Smooth muscle cell (in vitro differentiated cells): ENCODE data around the gene RAB30. TPM values are rescaled to one million over a fixed set of nuclear protein-coding genes. Genes with fewer than 3 reads are reported as not detected.

Source experiments
- DNase-seq: peaks from one replicate; lab custom pipeline; 2025; ENCODE audit not compliant: unreplicated experiment; lab: John Stamatoyannopoulos, UW
- H2AFZ ChIP-seq: fragments of 200-600 bp; sonication (generic); 2 replicates; pipeline ENCODE4 v1.6.0; 2016; ENCODE audit warnings: antibody characterized with exemption, low read depth, mild to moderate bottlenecking
- H3F3A ChIP-seq: fragments of 200-600 bp; sonication (generic); 2 replicates; pipeline ENCODE4 v1.6.0; 2017; ENCODE audit warnings: antibody characterized with exemption, low read depth
- H3K27ac ChIP-seq: fragments of 200-600 bp; sonication (generic); 2 replicates; pipeline ENCODE4 v1.5.1; 2016; ENCODE audit warnings: low read depth, mild to moderate bottlenecking
- H3K27me3 ChIP-seq: fragments of 200-600 bp; sonication (generic); 2 replicates; pipeline ENCODE4 v1.6.1; 2016; ENCODE audit warnings: low read depth, mild to moderate bottlenecking
- H3K36me3 ChIP-seq: fragments of 200-600 bp; sonication (generic); 2 replicates; pipeline ENCODE4 v1.5.1; 2016; ENCODE audit warnings: low read depth
- H3K4me1 ChIP-seq: fragments of 200-600 bp; sonication (generic); 2 replicates; pipeline ENCODE4 v1.5.1; 2016; ENCODE audit warnings: low read depth
- H3K4me2 ChIP-seq: fragments of 200-600 bp; sonication (generic); 2 replicates; pipeline ENCODE4 v1.6.0; 2016; ENCODE audit warnings: mild to moderate bottlenecking
- H3K4me3 ChIP-seq: fragments of 200-600 bp; sonication (generic); 2 replicates; pipeline ENCODE4 v1.5.1; 2016; ENCODE audit warnings: mild to moderate bottlenecking
- H3K79me2 ChIP-seq: fragments of 200-600 bp; sonication (generic); 2 replicates; pipeline ENCODE4 v1.6.0; 2016; ENCODE audit warnings: low read depth, mild to moderate bottlenecking
- H3K9ac ChIP-seq: fragments of 200-600 bp; sonication (generic); 2 replicates; pipeline ENCODE4 v1.6.0; 2016; ENCODE audit warnings: low read depth
- H3K9me3 ChIP-seq: fragments of 200-600 bp; sonication (generic); replicated peaks from 2 replicates; pipeline ENCODE4 v1.5.1; 2016; ENCODE audit warnings: low read depth
- H4K20me1 ChIP-seq: fragments of 200-600 bp; sonication (generic); 2 replicates; pipeline ENCODE4 v1.6.0; 2016; ENCODE audit warnings: low read depth
- CTCF ChIP-seq: fragments of 200-600 bp; sonication (generic); IDR thresholded peaks from 2 replicates; pipeline ENCODE4 v1.5.1; 2017; ENCODE audit warnings: borderline replicate concordance, mild to moderate bottlenecking, antibody characterized with exemption; ENCODE audit not compliant: insufficient read depth, poor library complexity, severe bottlenecking
- WGBS: methylation state at CpG from one replicate; pipeline ENCODE4 v1.1.7; 2016; ENCODE audit warnings: low lambda C conversion rate; 5-methylcytosine and 5-hydroxymethylcytosine counted together
- polyA plus RNA-seq: library from polyadenylated mRNA; unstranded; fragments of >200 nt; fragmentation: Nextera tagmentation; extraction: Ambion mirVana; gene quantifications from 2 replicates; pipeline ENCODE4 v1.2.1, GENCODE V29; 2016
- total RNA-seq: library from RNA; depleted of rRNA; stranded (reverse); fragments of >200 nt; gene quantifications from 2 replicates; pipeline ENCODE4 v1.2.3, GENCODE V29; 2014

RAB30 gene
- total and polyA plus RNA-seq, 2 experiments from 2014 or later: 11.2 to 19.6 TPM

- no peaks in the 10 kb centered on the region for H3F3A ChIP-seq
- H3K79me2 ChIP-seq: peaks cover 66% of the 10 kb centered on the region
- H4K20me1 ChIP-seq: peaks cover 73% of the 10 kb centered on the region
- 87% methylated on average over 17 of the region's 17 CpGs for WGBS
- no peak overlapping the region for H3K27ac ChIP-seq
- no peak for DNase-seq
- no peak overlapping the region for H2AFZ ChIP-seq
- H3K27me3 ChIP-seq: no peaks in the 10 kb centered on the region
- no peak overlapping the region for H3K9ac ChIP-seq
- no peak for TF ChIP-seq CTCF
- H3K9me3 ChIP-seq: no peaks in the 10 kb centered on the region
- no peaks in the 10 kb centered on the region for H3K36me3 ChIP-seq
- peaks cover 16% of the 10 kb centered on the region for H3K4me1 ChIP-seq
- no peak overlapping the region for H3K4me3 ChIP-seq
- H3K4me2 ChIP-seq: no peak overlapping the region
Observed at GRCh38 chr11:83020942-83021779, 50.5 kb downstream of the RAB30 start.

- no peak overlapping the region for H2AFZ ChIP-seq
- 91% methylated on average over 12 of the region's 12 CpGs for WGBS
- no peak for DNase-seq
Observed at GRCh38 chr11:83019888-83020579, 51.7 kb downstream of the RAB30 start.

GRCh38 chr11:83014951-83015350 is 56.7 kb downstream of the RAB30 start:
- 64% methylated on average over 1 of the region's 1 CpG for WGBS
- no peak overlapping the region for H3K4me2 ChIP-seq
- peaks cover 5% of the 10 kb centered on the region for H3K4me1 ChIP-seq
- no peaks in the 10 kb centered on the region for H3F3A ChIP-seq
- H2AFZ ChIP-seq: no peak overlapping the region
- no peak for TF ChIP-seq CTCF
- no peaks in the 10 kb centered on the region for H3K36me3 ChIP-seq
- no peaks in the 10 kb centered on the region for H3K9me3 ChIP-seq
- H3K79me2 ChIP-seq: peaks cover 36% of the 10 kb centered on the region
- DNase-seq: no peak
- H3K9ac ChIP-seq: no peak overlapping the region
- H3K27ac ChIP-seq: no peak overlapping the region
- H4K20me1 ChIP-seq: peaks cover 54% of the 10 kb centered on the region
- H3K27me3 ChIP-seq: no peaks in the 10 kb centered on the region
- no peak overlapping the region for H3K4me3 ChIP-seq

More at GRCh38 chr11:83019888-83020579, 51.7 kb downstream of the RAB30 start:
- H3K36me3 ChIP-seq: no peaks in the 10 kb centered on the region
- H3K27me3 ChIP-seq: no peaks in the 10 kb centered on the region
- no peaks in the 10 kb centered on the region for H3F3A ChIP-seq
- H3K4me2 ChIP-seq: no peak overlapping the region
- peaks cover 55% of the 10 kb centered on the region for H3K79me2 ChIP-seq
- H3K27ac ChIP-seq: no peak overlapping the region
- no peak for TF ChIP-seq CTCF
- H3K9me3 ChIP-seq: no peaks in the 10 kb centered on the region
- peaks cover 10% of the 10 kb centered on the region for H3K4me1 ChIP-seq
- peaks cover 64% of the 10 kb centered on the region for H4K20me1 ChIP-seq
- H3K9ac ChIP-seq: no peak overlapping the region
- H3K4me3 ChIP-seq: no peak overlapping the region
